Endothelial cell of umbilical vein (primary cell): ENCODE measurements around the gene BAZ1A. TPM values are rescaled to one million over a fixed set of nuclear protein-coding genes. Genes with fewer than 3 reads are reported as not detected.

Experiments
- BruUV-seq: library from RNA; stranded (reverse); fragments of 400-500 nt; replicated peaks from 2 replicates; lab custom pipeline; 2021; lab: Mats Ljungman, UMichigan
- CTCF ChIA-PET: fragments of 300-600, 350-600 bp; sonication (Branson Sonifier 250); formaldehyde crosslinking; loops from one replicate; lab custom pipeline; 2021; ENCODE audit warnings: antibody characterized with exemption, inconsistent platforms; lab: Charles Lee
- POLR2A ChIA-PET: fragments of 300-600, 350-600 bp; sonication (Branson Sonifier 250); formaldehyde crosslinking; loops from one replicate; lab custom pipeline; 2021; ENCODE audit warnings: antibody characterized with exemption, inconsistent platforms; lab: Charles Lee
- DNase-seq: peaks from one replicate; pipeline ENCODE4 v3.0.0-alpha.2; 2011; ENCODE audit warnings: low read depth, low spot score
- FAIRE-seq: peaks from 2 replicates; lab custom pipeline; 2011; peaks lifted over from hg19 to GRCh38; lab: Jason Lieb, UNC
- H2AFZ ChIP-seq: 2 replicates; pipeline ENCODE4 v1.6.0; 2012; ENCODE audit warnings: low read depth, low read length, control low read depth, inconsistent platforms
- H3K27ac ChIP-seq: 2 replicates; pipeline ENCODE4 v1.5.1; 2011; ENCODE audit warnings: low read depth, mild to moderate bottlenecking, control low read depth, low read length, moderate library complexity; ENCODE audit not compliant: insufficient read depth
- H3K27me3 ChIP-seq, 2 experiments: 2 replicates each; pipeline versions ENCODE4 v1.6.0 to v1.6.1; 2011; ENCODE audit warnings: low read length in 2 of 2, mixed read lengths in 1 of 2; ENCODE audit not compliant: control insufficient read depth in 2 of 2, insufficient read depth in 2 of 2
- H3K36me3 ChIP-seq, 2 experiments: 2 replicates in 1 of 2; 3 replicates in 1 of 2; pipeline ENCODE4 v1.5.1; 2011; ENCODE audit warnings: low read length in 2 of 2, mild to moderate bottlenecking in 1 of 2, moderate library complexity in 1 of 2; ENCODE audit not compliant: control insufficient read depth in 2 of 2, insufficient read depth in 2 of 2; ENCODE audit errors: extremely low read depth in 1 of 2
- H3K4me1 ChIP-seq: 3 replicates; pipeline ENCODE4 v1.5.1; 2011; ENCODE audit warnings: mild to moderate bottlenecking, low read length; ENCODE audit not compliant: control insufficient read depth, insufficient read depth; ENCODE audit errors: extremely low read depth
- H3K4me2 ChIP-seq: 2 replicates; pipeline ENCODE4 v1.6.1; 2011; ENCODE audit warnings: low read length, control low read depth, mixed read lengths; ENCODE audit not compliant: insufficient read depth
- H3K4me3 ChIP-seq, 3 experiments: fragments of 200-600 bp in 1 of 3; sonication (generic), shearing (Covaris generic) in 1 of 3; replicated peaks in 1 of 3; 2 replicates each; pipeline ENCODE4 v1.5.1; 2011 to 2016; ENCODE audit warnings: control low read depth in 3 of 3, low read length in 3 of 3, mild to moderate bottlenecking in 2 of 3, inconsistent platforms in 1 of 3, low read depth in 1 of 3, moderate library complexity in 1 of 3; ENCODE audit not compliant: insufficient read depth in 1 of 3
- H3K79me2 ChIP-seq: 2 replicates; pipeline ENCODE4 v1.6.0; 2012; ENCODE audit warnings: low read length, inconsistent platforms; ENCODE audit not compliant: control insufficient read depth, insufficient read depth
- H3K9ac ChIP-seq: replicated peaks from 2 replicates; pipeline ENCODE3; 2011; ENCODE audit warnings: low read length, control low read depth; ENCODE audit not compliant: insufficient read depth; ENCODE audit errors: extremely low read depth
- H3K9me1 ChIP-seq: replicated peaks from 3 replicates; pipeline ENCODE4 v1.6.0; 2011; ENCODE audit warnings: mild to moderate bottlenecking, low read length; ENCODE audit not compliant: control insufficient read depth, insufficient read depth; ENCODE audit errors: extremely low read depth
- H3K9me3 ChIP-seq: replicated peaks from 2 replicates; pipeline ENCODE4 v1.5.1; 2012; ENCODE audit warnings: low read length, inconsistent platforms; ENCODE audit not compliant: control insufficient read depth, insufficient read depth
- H4K20me1 ChIP-seq: replicated peaks from 2 replicates; pipeline ENCODE3; 2011; ENCODE audit warnings: mild to moderate bottlenecking, low read length; ENCODE audit not compliant: control insufficient read depth, insufficient read depth; ENCODE audit errors: extremely low read depth
- CTCF ChIP-seq, 2 donors: IDR thresholded peaks; 1 replicate in 1 of 2; 2 replicates in 1 of 2; pipeline ENCODE4 v1.5.1; 2011; ENCODE audit warnings: low read length in 2 of 2, mild to moderate bottlenecking in 2 of 2, moderate library complexity in 2 of 2, control low read depth in 1 of 2, inconsistent platforms in 1 of 2, low read depth in 1 of 2; ENCODE audit not compliant: insufficient read depth in 1 of 2; ENCODE audit errors: extremely low read depth in 1 of 2
- EZH2 ChIP-seq: IDR thresholded peaks from 2 replicates; pipeline ENCODE4 v1.6.1; 2012; ENCODE audit warnings: borderline replicate concordance, low read depth, mild to moderate bottlenecking, moderate library complexity, low read length, inconsistent platforms; ENCODE audit not compliant: severe bottlenecking
- FOS ChIP-seq: IDR thresholded peaks from 2 replicates; pipeline ENCODE4 v1.6.1; 2011; ENCODE audit warnings: mild to moderate bottlenecking, low read length, moderate library complexity, borderline replicate concordance; ENCODE audit not compliant: insufficient read depth
- GATA2 ChIP-seq: IDR thresholded peaks from 2 replicates; pipeline ENCODE4 v1.7.0; 2011; ENCODE audit warnings: low read depth, mild to moderate bottlenecking, moderate library complexity, mixed read lengths, low read length; ENCODE audit not compliant: insufficient read length, insufficient read depth
- JUN ChIP-seq: IDR thresholded peaks from 2 replicates; pipeline ENCODE4 v1.6.1; 2011; ENCODE audit warnings: borderline replicate concordance, low read depth; ENCODE audit not compliant: insufficient read length, insufficient read depth
- MAX ChIP-seq: IDR thresholded peaks from 2 replicates; pipeline ENCODE4 v1.6.1; 2011; ENCODE audit not compliant: insufficient read depth, insufficient read length
- MYC ChIP-seq: IDR thresholded peaks from one replicate; pipeline ENCODE4 v1.6.1; 2011; ENCODE audit warnings: mild to moderate bottlenecking, low read depth, low read length
- POLR2A ChIP-seq: IDR thresholded peaks from 2 replicates; pipeline ENCODE4 v1.6.1; 2012; ENCODE audit warnings: low read depth, mild to moderate bottlenecking, control low read depth, low read length
- POLR2AphosphoS5 ChIP-seq: IDR thresholded peaks from 2 replicates; pipeline ENCODE4 v1.6.1; 2012; ENCODE audit warnings: low read depth, mild to moderate bottlenecking, control low read depth, low read length, moderate library complexity; ENCODE audit not compliant: insufficient read depth
- dilution Hi-C: fragments of 300-500 bp; cut with MboI; formaldehyde crosslinking; loops from one replicate; pipeline ENCODE4 v1.15.0; 2019; ENCODE audit warnings: low sequenced_read_pairs; ENCODE audit not compliant: extremely low pct_ligation_motif_present
- intact Hi-C: fragments of 100-400 bp; cut with micrococcal nuclease; formaldehyde crosslinking; loops from one replicate; pipeline ENCODE4 v1.10.0; 2022
- polyA plus RNA-seq, 4 experiments: library from polyadenylated mRNA; depleted of rRNA in 3 of 4; stranded (reverse) in 3 of 4; unstranded in 1 of 4; fragments of >200 nt; gene quantifications; 2 replicates each; pipeline versions ENCODE4 v1.2.1 to v1.2.3, GENCODE V29; 2011 to 2012; ENCODE audit warnings: missing spikeins in 1 of 4
- total RNA-seq: library from RNA; stranded (reverse); gene quantifications from 2 replicates; pipeline ENCODE4 v1.2.3, GENCODE V29; 2021

Gene BAZ1A
- total and polyA plus RNA-seq, 2 donors (not counting 3 experiments of a cell fraction or from before 2014, with no cell fraction given): 15.2 to 52.1 TPM

GRCh38 chr14:34912182-34912581 is 37.0 kb upstream of the BAZ1A start:
- Histone ChIP-seq H3K9me3 (no peaks in the 10 kb centered on the region), H3K4me3 (no peak overlapping the region), H3K4me1 (peaks cover 2% of the 10 kb centered on the region), H3K4me2 (no peak overlapping the region), H3K9ac (no peak overlapping the region), H3K36me3 (no peaks in the 10 kb centered on the region), H3K27me3 (no peaks in the 10 kb centered on the region), H3K9me1 (no peaks in the 10 kb centered on the region), H2AFZ (peak overlapping the region; percentile 44), H4K20me1 (no peaks in the 10 kb centered on the region), H3K79me2 (no peaks in the 10 kb centered on the region), H3K27ac (no peak overlapping the region)
- intact Hi-C loops: no loop called here
- no TSS peak for BruUV-seq
- dilution Hi-C loops: no loop called here
- ChIA-PET CTCF (interaction anchor here (0.8 kb wide), 1 partner anchor 35 kb away, joined by 3 read pairs; no protein-coding TSS in a partner anchor), POLR2A (no interaction called here)
- TF ChIP-seq MYC (no peak), MAX (no peak), GATA2 (no peak), POLR2A (no peak), CTCF (IDR thresholded peaks at IDR 0.05; ENCODE audit: extremely low read depth in 1 of 2, insufficient read depth in 1 of 2, low read depth in 1 of 2, low read length in 2 of 2) (no peak), FOS (no peak), JUN (no peak), EZH2 (no peak), POLR2AphosphoS5 (no peak)
- no peak for FAIRE-seq
- no peak for DNase-seq
